GM12874 (cell line): ENCODE results near the gene PTPRN2.

ENCODE experiments used
- CTCF ChIP-seq: IDR thresholded peaks from 2 replicates; pipeline ENCODE4 v1.5.1; 2011; ENCODE audit warnings: low read depth, mild to moderate bottlenecking, control low read depth, low read length, moderate library complexity; ENCODE audit not compliant: insufficient read depth

PTPRN2 gene

DNA sequence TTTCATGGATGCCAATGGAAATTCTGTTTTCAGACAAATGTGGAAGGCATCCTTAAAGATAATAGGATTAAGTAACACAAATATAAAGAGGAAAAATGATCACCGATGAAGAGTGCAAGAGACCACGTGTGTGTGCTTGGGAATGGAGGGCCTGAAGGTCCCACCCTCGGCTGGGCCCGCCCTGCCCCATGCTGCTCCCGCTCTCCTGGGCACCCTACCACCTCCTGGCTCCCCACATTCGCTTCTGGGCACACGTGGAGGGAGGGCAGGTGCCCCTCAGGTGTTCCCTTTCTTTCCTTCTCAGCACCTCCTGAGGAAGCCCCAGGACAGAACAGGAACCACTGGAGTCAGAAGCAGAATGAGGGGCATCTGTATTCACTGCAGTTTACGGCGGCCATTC, 883.3 kb downstream of the PTPRN2 start:
- no peak for TF ChIP-seq CTCF

GRCh38 chr7:157703534-157704195, 884.0 kb downstream of the PTPRN2 start:
- no peak for TF ChIP-seq CTCF

DNA sequence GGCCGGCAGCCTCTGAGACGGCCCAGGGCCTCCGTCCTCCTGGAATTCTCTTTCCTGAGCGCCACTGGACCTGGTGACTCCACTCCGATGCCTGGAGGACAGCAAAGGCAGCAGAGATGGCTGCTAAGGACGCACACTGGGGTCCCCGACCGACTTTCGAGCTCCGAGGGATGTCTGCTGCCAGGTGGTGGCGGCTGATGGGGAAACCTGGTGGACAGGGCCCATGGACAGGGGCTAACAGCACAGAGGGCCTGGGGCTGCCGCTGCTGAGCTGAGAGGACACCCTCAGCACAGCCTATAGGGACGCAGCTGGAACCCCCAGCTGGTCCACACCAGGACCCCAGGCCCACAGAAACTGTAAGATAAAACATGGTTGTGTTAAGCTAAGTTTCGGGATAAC, 884.5 kb downstream of the PTPRN2 start:
- no peak for TF ChIP-seq CTCF

DNA sequence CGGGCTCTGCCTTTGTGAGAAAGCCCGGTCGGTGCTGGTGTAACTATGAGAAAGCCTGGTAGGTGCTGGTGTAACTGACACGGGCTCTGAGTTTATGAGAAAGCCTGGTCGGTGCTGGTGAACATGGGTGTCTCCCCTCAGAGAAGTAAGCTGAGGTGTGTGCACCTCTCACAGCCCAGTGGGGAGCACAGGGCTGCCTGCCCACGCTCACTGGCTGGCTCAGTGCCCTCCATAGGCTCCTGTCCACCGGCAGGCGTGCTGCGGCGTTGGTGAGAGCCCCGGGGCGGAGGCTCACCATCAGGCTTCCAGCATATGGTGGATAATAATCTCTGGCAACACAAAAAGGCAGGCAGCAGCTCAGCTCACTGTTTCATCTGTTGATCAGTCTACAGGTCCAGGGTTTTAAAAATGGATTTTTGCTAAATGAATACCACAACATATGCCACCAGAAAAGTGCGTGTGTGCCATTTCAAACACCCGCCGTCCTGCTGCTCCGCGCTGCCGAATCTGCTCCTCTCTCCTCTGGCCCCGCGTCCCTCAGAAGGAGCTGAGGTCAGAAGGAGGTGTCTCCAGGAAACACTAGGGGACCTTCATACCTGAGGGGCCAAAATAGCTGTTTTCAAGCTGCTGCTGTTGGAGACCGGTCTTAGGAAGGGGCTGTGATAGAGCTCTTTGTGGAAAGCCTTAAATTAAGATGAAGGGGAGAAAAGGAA, 885.2 kb downstream of the PTPRN2 start:
- no peak for TF ChIP-seq CTCF

- TF ChIP-seq CTCF, result no peak
These were observed 887.2 kb downstream of the PTPRN2 start for GRCh38 chr7:157700231-157701005.

GRCh38 chr7:157699357-157700013, 888.1 kb downstream of the PTPRN2 start:
- TF ChIP-seq CTCF, result no peak

GRCh38 chr7:157694376-157694665, 893.3 kb downstream of the PTPRN2 start:
- TF ChIP-seq CTCF, result no peak
